ENCODE results near the gene CUL3. TPM values are rescaled to one million over a fixed set of nuclear protein-coding genes. Genes with fewer than 3 reads are reported as not detected.

Gene CUL3
- total RNA-seq, 1 donor from 2014 or later, result 33.5 TPM

DNA sequence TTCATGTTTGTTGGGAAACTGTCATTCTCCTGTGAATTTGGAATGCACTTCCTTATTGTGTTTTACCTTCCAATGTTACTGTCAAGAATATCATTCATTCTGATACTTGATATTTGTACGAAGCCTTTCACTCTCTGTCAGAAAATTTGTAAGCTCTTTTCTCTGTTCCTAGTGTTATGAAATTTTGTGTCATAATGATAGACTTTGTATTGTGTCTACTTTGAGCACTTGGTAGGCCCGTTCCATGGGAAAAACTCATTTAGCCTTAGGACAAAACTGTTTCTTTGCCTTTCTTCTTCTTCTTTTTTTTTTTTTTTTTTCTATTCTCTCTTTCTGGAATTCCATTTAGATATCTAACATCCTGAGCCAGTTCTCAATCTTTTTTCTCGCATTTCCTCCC, 131.3 kb downstream of the CUL3 start:
- DNase-seq (ENCODE audit: low read depth), result no peak
- H3K4me3 ChIP-seq (ENCODE audit: low read depth, low read length), result no peak overlapping the region
- TF ChIP-seq, protein P1, sequence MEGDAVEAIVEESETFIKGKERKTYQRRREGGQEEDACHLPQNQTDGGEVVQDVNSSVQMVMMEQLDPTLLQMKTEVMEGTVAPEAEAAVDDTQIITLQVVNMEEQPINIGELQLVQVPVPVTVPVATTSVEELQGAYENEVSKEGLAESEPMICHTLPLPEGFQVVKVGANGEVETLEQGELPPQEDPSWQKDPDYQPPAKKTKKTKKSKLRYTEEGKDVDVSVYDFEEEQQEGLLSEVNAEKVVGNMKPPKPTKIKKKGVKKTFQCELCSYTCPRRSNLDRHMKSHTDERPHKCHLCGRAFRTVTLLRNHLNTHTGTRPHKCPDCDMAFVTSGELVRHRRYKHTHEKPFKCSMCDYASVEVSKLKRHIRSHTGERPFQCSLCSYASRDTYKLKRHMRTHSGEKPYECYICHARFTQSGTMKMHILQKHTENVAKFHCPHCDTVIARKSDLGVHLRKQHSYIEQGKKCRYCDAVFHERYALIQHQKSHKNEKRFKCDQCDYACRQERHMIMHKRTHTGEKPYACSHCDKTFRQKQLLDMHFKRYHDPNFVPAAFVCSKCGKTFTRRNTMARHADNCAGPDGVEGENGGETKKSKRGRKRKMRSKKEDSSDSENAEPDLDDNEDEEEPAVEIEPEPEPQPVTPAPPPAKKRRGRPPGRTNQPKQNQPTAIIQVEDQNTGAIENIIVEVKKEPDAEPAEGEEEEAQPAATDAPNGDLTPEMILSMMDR (conservative IDR thresholded peaks at IDR 0.05; ENCODE audit: low read depth, low read length), result no peak

GRCh38 chr2:224449212-224450147, 135.7 kb downstream of the CUL3 start:
- TF ChIP-seq, protein P1 (conservative IDR thresholded peaks at IDR 0.05; ENCODE audit: low read depth, low read length), result peak; percentile 79
- H3K4me3 ChIP-seq (ENCODE audit: low read depth, low read length), result no peak overlapping the region
- no peak for DNase-seq (ENCODE audit: low read depth)

GRCh38 chr2:224448236-224448635, 136.9 kb downstream of the CUL3 start:
- TF ChIP-seq, protein P1 (conservative IDR thresholded peaks at IDR 0.05; ENCODE audit: low read depth, low read length), result no peak
- no peak for DNase-seq (ENCODE audit: low read depth)
- no peak overlapping the region for H3K4me3 ChIP-seq (ENCODE audit: low read depth, low read length)

GRCh38 chr2:224444783-224445182, 140.4 kb downstream of the CUL3 start:
- TF ChIP-seq, protein P1 (conservative IDR thresholded peaks at IDR 0.05; ENCODE audit: low read depth, low read length), result no peak
- no peak overlapping the region for H3K4me3 ChIP-seq (ENCODE audit: low read depth, low read length)
- DNase-seq (ENCODE audit: low read depth), result no peak

GRCh38 chr2:224444021-224444420, 141.1 kb downstream of the CUL3 start:
- TF ChIP-seq, protein P1 (conservative IDR thresholded peaks at IDR 0.05; ENCODE audit: low read depth, low read length), result no peak
- no peak overlapping the region for H3K4me3 ChIP-seq (ENCODE audit: low read depth, low read length)
- no peak for DNase-seq (ENCODE audit: low read depth)

- no peak for DNase-seq (ENCODE audit: low read depth)
- TF ChIP-seq, protein P1 (conservative IDR thresholded peaks at IDR 0.05; ENCODE audit: low read depth, low read length), result no peak
- H3K4me3 ChIP-seq (ENCODE audit: low read depth, low read length), result peak overlapping the region; percentile 76
Measured at GRCh38 chr2:224442071-224442967, 142.8 kb downstream of the CUL3 start.
